ENCODE data around the gene RNASEH2B. TPM values are rescaled to one million over a fixed set of nuclear protein-coding genes. Genes with fewer than 3 reads are reported as not detected.
A peak's percentile ranks its signal among the peaks of the same experiment; 100 is the strongest.

The RNASEH2B gene
- total and polyA plus RNA-seq, 2 of the 13 experiments (the other 11 are each of a cell fraction or from before 2014, with no cell fraction given), result 17.2 to 55.4 TPM

DNA sequence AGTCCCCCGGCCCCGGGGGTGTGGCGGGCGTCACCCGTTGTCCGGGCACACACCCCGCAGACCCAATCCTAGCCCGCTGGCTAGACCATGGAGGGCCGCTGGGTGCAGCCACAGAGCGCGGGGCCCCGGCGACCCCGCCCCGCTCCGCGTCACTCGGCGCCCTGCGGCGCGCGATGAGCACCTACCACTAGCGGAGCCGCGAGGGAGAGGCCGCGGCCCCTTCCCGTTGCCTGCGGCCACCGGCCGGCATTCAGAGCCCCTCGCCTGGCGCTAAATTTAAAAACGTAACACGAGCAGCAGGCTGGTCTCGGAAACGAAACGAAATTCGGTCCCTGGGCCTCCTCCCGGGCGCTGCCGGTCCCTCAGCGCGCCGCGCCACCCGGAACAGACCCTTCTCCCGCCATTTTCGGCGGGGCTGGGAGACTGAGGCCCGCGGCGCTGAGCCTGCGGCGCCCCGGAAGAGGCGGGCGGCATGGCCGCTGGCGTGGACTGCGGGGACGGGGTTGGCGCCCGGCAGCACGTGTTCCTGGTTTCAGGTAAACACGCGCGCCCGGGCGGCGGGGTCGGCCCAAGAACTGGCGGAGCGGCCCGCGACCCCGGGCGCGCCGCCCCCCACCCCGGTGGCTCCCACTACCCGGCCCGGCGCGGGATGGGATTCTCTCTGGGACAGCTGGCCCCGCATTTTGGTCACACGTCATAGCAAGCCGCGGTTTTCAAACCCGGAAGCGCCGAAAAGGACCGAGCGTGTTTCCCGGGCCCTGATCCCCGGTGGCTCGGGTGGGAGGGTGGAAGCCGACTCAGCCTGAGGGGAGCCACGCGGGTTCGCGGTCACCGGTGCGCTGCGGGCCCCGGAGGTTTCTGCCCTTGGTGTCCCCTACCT, at the start of gene RNASEH2B (continued):
- TF ChIP-seq KDM2A (CRISPR knock-in tag; IDR thresholded peaks at IDR 0.05; ENCODE audit: borderline replicate concordance, low read depth) (peak; percentile 87; the same call in 1 of the 2 replicates), ZNF615 (CRISPR knock-in tag; IDR thresholded peaks at IDR 0.05; ENCODE audit: borderline replicate concordance) (0 out of 2 replicates have a peak, but pooled peaks have one; percentile 54), SALL1 (CRISPR knock-in tag; IDR thresholded peaks at IDR 0.05) (peak; percentile 14), ZNF10 (CRISPR knock-in tag; IDR thresholded peaks at IDR 0.05; ENCODE audit: borderline replicate concordance, low read depth) (no peak), SP140L (CRISPR knock-in tag; IDR thresholded peaks at IDR 0.05; ENCODE audit: borderline replicate concordance) (peak; percentile 94; the same call in 1 of the 2 replicates), ZNF552 (CRISPR knock-in tag; IDR thresholded peaks at IDR 0.05; ENCODE audit: borderline replicate concordance) (peak; percentile 15; the same call in 1 of the 2 replicates), GATAD2A (CRISPR knock-in tag; IDR thresholded peaks at IDR 0.05) (0 out of 2 replicates have a peak, but pooled peaks have one; percentile 26), ZNF354B (CRISPR knock-in tag; IDR thresholded peaks at IDR 0.05) (no peak), ZNF121 (CRISPR knock-in tag; IDR thresholded peaks at IDR 0.05) (peak; percentile 7; the same call in 1 of the 2 replicates), ZNF333 (CRISPR knock-in tag; IDR thresholded peaks at IDR 0.05; ENCODE audit: borderline replicate concordance) (peak; percentile 76; the same call in 1 of the 2 replicates), AGO2 (optimal IDR thresholded peaks at IDR 0.05; ENCODE audit: low read depth, low read length) (peak; percentile 89), ELF4 (CRISPR knock-in tag; IDR thresholded peaks at IDR 0.05; ENCODE audit: borderline replicate concordance) (peak; percentile 73), ZNF44 (CRISPR knock-in tag; IDR thresholded peaks at IDR 0.05) (no peak), ZNF256 (CRISPR knock-in tag; conservative IDR thresholded peaks at IDR 0.05) (0 out of 2 replicates have a peak, but pooled peaks have one; percentile 59)
- TF ChIP-seq, protein P1, sequence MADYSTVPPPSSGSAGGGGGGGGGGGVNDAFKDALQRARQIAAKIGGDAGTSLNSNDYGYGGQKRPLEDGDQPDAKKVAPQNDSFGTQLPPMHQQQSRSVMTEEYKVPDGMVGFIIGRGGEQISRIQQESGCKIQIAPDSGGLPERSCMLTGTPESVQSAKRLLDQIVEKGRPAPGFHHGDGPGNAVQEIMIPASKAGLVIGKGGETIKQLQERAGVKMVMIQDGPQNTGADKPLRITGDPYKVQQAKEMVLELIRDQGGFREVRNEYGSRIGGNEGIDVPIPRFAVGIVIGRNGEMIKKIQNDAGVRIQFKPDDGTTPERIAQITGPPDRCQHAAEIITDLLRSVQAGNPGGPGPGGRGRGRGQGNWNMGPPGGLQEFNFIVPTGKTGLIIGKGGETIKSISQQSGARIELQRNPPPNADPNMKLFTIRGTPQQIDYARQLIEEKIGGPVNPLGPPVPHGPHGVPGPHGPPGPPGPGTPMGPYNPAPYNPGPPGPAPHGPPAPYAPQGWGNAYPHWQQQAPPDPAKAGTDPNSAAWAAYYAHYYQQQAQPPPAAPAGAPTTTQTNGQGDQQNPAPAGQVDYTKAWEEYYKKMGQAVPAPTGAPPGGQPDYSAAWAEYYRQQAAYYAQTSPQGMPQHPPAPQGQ (CRISPR knock-in tag; IDR thresholded peaks at IDR 0.05; ENCODE audit: borderline replicate concordance), result no peak
- TF ChIP-seq, protein P2, sequence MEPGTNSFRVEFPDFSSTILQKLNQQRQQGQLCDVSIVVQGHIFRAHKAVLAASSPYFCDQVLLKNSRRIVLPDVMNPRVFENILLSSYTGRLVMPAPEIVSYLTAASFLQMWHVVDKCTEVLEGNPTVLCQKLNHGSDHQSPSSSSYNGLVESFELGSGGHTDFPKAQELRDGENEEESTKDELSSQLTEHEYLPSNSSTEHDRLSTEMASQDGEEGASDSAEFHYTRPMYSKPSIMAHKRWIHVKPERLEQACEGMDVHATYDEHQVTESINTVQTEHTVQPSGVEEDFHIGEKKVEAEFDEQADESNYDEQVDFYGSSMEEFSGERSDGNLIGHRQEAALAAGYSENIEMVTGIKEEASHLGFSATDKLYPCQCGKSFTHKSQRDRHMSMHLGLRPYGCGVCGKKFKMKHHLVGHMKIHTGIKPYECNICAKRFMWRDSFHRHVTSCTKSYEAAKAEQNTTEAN (CRISPR knock-in tag; conservative IDR thresholded peaks at IDR 0.05), result no peak
- TF ChIP-seq, protein P3, sequence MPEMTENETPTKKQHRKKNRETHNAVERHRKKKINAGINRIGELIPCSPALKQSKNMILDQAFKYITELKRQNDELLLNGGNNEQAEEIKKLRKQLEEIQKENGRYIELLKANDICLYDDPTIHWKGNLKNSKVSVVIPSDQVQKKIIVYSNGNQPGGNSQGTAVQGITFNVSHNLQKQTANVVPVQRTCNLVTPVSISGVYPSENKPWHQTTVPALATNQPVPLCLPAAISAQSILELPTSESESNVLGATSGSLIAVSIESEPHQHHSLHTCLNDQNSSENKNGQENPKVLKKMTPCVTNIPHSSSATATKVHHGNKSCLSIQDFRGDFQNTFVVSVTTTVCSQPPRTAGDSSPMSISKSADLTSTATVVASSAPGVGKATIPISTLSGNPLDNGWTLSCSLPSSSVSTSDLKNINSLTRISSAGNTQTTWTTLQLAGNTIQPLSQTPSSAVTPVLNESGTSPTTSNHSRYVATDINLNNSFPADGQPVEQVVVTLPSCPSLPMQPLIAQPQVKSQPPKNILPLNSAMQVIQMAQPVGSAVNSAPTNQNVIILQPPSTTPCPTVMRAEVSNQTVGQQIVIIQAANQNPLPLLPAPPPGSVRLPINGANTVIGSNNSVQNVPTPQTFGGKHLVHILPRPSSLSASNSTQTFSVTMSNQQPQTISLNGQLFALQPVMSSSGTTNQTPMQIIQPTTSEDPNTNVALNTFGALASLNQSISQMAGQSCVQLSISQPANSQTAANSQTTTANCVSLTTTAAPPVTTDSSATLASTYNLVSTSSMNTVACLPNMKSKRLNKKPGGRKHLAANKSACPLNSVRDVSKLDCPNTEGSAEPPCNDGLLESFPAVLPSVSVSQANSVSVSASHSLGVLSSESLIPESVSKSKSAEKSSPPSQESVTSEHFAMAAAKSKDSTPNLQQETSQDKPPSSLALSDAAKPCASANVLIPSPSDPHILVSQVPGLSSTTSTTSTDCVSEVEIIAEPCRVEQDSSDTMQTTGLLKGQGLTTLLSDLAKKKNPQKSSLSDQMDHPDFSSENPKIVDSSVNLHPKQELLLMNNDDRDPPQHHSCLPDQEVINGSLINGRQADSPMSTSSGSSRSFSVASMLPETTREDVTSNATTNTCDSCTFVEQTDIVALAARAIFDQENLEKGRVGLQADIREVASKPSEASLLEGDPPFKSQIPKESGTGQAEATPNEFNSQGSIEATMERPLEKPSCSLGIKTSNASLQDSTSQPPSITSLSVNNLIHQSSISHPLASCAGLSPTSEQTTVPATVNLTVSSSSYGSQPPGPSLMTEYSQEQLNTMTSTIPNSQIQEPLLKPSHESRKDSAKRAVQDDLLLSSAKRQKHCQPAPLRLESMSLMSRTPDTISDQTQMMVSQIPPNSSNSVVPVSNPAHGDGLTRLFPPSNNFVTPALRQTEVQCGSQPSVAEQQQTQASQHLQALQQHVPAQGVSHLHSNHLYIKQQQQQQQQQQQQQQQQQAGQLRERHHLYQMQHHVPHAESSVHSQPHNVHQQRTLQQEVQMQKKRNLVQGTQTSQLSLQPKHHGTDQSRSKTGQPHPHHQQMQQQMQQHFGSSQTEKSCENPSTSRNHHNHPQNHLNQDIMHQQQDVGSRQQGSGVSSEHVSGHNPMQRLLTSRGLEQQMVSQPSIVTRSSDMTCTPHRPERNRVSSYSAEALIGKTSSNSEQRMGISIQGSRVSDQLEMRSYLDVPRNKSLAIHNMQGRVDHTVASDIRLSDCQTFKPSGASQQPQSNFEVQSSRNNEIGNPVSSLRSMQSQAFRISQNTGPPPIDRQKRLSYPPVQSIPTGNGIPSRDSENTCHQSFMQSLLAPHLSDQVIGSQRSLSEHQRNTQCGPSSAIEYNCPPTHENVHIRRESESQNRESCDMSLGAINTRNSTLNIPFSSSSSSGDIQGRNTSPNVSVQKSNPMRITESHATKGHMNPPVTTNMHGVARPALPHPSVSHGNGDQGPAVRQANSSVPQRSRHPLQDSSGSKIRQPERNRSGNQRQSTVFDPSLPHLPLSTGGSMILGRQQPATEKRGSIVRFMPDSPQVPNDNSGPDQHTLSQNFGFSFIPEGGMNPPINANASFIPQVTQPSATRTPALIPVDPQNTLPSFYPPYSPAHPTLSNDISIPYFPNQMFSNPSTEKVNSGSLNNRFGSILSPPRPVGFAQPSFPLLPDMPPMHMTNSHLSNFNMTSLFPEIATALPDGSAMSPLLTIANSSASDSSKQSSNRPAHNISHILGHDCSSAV (CRISPR knock-in tag; IDR thresholded peaks at IDR 0.05; ENCODE audit: borderline replicate concordance), result 0 out of 2 replicates have a peak, but pooled peaks have one; percentile 54
